Tracheal epithelial cell (primary cell): Measurements from ENCODE around the gene ATP4A. TPM values are rescaled to one million over a fixed set of nuclear protein-coding genes. Genes with fewer than 3 reads are reported as not detected.

Experiments
- total RNA-seq: library from RNA; depleted of rRNA; stranded (reverse); fragments of >200 nt; gene quantifications from 2 replicates; pipeline ENCODE4 v1.2.1, GENCODE V29; 2014

Gene ATP4A
- not detected in 2 replicates for total RNA-seq

DNA sequence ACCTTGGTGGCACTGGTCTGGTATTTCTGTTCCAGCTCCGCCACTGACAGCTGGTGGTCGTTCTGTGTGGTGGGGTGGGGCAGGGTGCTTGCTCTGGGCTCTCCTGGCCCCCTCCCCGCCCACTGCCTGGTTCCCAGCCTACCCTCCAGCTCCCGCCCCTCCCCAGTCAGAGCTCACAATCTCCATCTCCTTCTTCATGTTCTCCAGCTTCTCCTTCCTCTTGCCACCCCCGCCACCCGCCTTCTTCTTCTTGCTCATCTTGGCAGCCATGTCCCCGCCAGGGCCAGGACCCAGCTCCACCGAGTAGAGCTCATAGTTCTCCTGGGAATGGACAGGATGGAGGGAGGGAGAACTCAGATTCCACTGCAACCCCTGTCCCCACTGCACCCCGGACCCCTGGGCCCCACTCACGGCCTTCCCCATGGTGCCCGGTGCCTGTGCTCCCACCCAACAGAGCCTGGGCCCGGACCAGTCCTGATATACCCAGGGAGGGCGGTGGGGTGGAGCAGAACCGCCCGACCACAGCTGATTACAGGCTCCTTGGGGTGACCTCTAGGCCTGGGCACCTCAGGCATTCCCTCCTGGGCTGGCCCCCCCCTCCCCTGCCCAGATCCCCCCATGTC, at the start of gene ATP4A:
TSS of gene ATP4A (minus strand) at position 452 of the 623 bp plus-strand sequence. CDS start at position 423, 29 bp downstream.

DNA sequence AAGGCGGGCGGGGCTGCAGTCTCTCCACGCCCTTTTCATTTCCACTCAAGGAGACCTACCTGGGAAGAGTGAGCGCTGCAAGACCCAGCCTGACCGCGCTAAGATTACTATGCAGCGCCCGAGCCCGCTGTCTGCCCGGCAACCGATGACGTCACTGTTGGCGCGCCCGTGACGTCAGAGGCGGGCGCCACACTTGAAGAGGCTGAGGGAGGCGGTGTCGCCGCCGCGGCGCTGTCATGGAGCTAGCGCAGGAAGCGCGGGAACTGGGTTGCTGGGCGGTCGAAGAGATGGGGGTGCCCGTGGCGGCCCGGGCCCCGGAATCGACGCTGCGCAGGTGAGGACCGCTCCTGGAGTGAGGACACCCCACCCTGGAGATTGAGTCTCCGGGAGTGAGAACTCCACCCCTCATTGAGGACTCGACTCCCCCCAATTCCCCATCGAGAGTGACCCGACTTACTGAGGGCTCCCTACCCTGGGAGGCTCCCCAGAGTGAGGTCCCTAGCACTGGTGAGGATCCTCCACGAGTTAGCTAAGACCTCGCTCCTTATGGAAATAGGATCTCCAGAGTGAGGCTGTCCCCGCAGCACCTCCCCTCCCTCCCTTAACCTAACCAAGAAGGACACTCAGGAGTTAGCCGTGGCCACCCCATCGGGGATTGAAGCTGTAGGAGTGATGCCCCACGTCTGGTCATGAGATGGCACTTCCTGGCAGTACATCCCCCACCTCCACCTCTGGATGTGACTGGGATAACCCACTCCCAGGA, 49.3 kb upstream of the ATP4A start, which contains the start of gene HAUS5:
TSS of gene HAUS5 (plus strand) at position 177 of the 763 bp plus-strand sequence. CDS start at position 237, 60 bp downstream.

DNA sequence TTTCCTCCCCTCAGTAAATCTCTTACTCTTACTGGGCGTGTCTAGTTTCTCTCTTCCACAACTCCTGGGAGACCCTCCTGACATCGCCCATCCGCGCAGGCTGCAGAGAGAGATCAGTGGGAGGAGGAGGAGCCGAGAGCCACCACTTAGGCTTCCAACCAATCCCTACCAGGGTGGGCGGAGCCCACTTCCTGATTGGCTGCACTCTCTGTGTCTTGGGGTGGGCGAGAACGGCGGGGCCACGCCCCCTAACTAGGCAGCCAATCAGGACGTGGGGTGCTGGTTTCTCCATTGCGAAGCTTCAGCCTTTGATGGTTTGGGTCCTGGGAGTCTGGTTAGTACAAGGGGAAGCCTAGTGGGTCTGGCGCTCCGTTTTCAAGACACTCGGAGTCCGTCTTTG, 22.4 kb upstream of the ATP4A start, which contains the start of gene PMIS2:
TSS of gene PMIS2 (plus strand) at position 326 of the 400 bp plus-strand sequence. CDS start 87 bp downstream, outside the sequence.

DNA sequence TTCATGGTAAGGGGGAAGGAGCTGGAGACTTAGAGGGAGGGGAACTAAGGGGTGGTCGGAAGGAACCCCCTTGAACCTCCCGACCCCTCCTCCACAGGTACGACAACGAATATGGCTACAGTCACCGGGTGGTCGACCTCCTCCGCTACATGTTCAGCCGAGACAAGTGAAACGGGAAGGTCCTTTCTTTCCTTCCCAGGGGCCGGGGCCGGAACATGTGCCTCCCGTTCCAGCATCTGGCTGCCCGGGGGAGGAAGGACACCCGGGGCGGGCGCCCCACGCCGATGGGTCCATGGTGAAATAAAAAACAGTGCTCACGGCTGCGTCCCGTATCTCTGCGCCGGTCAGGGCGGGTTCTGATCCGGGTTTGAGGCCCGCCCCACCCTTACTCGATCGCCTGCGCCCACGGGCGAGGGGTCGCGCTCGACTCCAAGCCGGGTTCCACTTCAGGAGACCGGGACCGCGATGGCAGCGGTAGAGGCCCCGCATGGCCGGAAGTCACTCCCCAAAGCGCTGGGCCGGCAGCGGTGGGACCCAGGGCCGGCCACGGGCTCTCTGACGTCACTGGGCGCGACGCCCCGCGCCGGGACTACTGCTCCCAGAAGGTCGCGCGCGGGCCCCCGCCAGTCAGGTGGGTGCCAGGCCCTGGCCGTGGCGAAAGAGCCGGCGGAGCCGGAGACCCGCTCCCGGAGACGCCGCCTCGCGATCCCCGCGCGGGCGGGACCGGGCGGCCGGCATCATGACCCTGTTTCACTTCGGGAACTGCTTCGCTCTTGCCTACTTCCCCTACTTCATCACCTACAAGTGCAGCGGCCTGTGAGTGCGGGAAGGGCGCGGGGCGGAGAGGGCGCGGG, 18.2 kb downstream of the ATP4A start, which contains the start of gene TMEM147:
TSS of gene TMEM147 (plus strand) at position 626 of the 854 bp plus-strand sequence. CDS start at position 740, 114 bp downstream.

DNA sequence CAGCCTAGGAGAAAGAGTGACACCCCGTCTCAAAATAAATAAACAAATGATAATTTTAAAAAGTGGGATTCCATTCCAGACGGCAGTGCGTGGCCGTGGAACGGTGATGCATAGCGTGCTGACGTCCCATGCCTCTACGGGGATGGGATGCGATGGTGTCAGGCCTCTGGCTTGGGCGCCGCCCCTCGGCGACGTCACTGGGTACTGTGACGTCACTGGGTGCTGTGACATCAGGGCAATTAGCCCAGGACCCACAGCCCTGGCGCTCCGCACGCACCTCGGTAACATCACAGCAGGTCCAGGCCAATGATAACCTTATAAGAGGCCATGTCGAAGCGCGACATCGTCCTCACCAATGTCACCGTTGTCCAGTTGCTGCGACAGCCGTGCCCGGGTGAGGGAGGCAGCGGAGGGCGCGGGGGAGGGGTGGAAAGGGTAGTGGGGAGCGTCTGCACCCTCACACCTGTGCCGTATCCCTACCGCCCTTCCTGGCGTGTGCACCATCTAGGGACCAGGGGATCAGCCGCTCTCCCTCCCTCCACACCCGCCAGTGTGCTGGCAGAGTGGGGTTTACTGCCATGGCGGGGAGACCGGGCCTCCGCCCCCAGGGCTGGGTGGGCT, 30.1 kb downstream of the ATP4A start, which contains the start of gene GAPDHS:
TSS of gene GAPDHS (plus strand) at position 256 of the 621 bp plus-strand sequence. CDS start at position 328, 72 bp downstream.

DNA sequence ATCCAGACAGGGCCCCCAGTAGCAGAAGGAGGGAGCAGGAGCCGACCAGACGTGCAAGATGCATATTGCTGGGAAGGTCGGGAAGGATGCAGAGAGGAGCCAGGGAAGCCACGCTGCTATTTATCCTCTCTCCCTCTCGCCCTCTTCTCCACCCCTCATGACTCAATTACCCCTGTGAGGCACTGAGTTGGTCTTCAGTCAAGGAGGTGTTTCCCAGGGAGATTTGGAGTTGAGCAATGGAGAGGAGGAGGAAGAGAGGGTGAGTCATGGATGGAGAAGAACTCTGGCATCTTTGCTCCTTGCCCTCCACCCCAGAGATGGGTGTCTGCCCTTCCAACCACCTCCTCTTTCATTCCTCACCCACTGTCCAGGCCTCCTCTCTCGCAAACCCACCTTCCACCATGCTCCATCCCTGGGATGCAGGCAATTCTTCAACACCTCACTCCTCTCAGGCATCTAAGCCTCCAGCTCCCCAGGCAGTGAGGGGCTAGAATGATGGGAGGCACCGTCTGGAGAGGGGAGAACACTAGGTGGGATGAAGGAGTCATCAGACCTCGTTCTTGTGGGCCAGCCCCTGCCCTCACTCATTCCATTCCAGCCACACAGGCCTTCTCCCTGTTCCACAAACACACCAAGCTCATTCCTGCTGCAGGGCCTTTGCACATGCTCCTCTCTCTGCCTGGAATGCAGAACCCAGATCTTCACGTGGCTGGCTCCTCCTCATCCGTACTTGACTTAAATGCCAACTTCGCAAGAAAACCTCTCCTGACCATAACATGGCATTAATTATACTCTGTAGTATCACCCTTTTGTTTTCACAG, 35.0 kb downstream of the ATP4A start, which contains the start of gene SBSN:
TSS of gene SBSN (minus strand) at position 94 of the 821 bp plus-strand sequence. CDS start at position 64, 30 bp downstream.

DNA sequence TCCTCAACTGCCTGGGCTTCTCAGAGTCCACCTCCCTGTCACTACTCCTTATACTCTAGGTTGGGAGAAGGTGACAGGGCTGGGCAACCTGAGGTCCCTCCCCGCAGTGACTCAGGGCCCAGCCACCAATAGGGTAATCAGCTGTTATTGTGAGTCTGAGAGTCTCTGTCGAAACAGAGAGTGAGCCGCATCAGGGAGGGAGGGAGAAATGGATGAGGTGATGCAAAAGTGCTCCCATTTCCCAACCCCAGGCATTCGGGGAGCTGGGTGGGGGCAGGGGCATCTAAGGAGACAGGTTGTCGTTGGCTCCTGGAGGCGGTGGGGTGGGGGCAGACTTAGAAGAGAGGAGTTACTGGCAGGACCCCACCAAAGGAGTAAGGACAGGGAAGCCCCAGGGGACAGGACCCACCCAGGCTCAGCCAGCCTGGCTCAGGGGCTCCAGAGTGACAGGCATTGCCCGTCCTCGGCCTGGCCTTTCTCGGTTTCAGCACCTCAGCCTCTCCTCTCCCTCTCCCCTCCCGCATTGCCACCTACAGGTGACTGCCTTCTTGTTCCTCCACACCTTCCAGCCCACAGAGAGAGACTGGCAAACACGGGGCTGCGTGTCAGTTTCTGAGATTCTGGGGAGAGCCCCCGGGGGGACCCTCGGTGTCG, 49.7 kb downstream of the ATP4A start, which contains the start of gene DMKN:
TSS of gene DMKN (minus strand) at position 22 of the 654 bp plus-strand sequence. CDS start 174 bp downstream, outside the sequence.

Other genes starting within 250 kb of the ATP4A start
- not detected in 2 replicates for gene CD22, start 234.5 kb downstream of the ATP4A start, total RNA-seq
- gene FFAR1, start 215.8 kb downstream of the ATP4A start, total RNA-seq = under 0.01 TPM in 1 of 2 replicates, not detected in the other
- not detected in 2 replicates for gene FFAR3, start 205.2 kb downstream of the ATP4A start, total RNA-seq
- gene GPR42, start 192.6 kb downstream of the ATP4A start, total RNA-seq = not detected in 2 replicates
- gene FFAR2, start 115.4 kb downstream of the ATP4A start, total RNA-seq = 0.24 TPM in 1 of 2 replicates, not detected in the other
- gene KRTDAP, start 73.2 kb downstream of the ATP4A start, total RNA-seq = 3.1 TPM in 1 of 2 replicates, not detected in the other
- 75.0 and 131 TPM in 2 replicates for gene DMKN, start 50.0 kb downstream of the ATP4A start, total RNA-seq
- 2.3 and 16.6 TPM in 2 replicates for gene SBSN, start 35.3 kb downstream of the ATP4A start, total RNA-seq
- gene GAPDHS, start 30.2 kb downstream of the ATP4A start, total RNA-seq = not detected in 2 replicates
- gene TMEM147, start 18.0 kb downstream of the ATP4A start, total RNA-seq = 132 and 141 TPM in 2 replicates
- not detected in 2 replicates for gene PMIS2, start 22.5 kb upstream of the ATP4A start, total RNA-seq
- 3.8 and 7.5 TPM in 2 replicates for gene HAUS5, start 49.1 kb upstream of the ATP4A start, total RNA-seq
- 40.9 and 48.0 TPM in 2 replicates for gene RBM42, start 65.4 kb upstream of the ATP4A start, total RNA-seq
- gene ETV2, start 78.1 kb upstream of the ATP4A start, total RNA-seq = not detected in 2 replicates
- gene COX6B1, start 84.7 kb upstream of the ATP4A start, total RNA-seq = 309 and 377 TPM in 2 replicates
- not detected in 2 replicates for gene UPK1A, start 102.9 kb upstream of the ATP4A start, total RNA-seq
- gene ZBTB32, start 140.9 kb upstream of the ATP4A start, total RNA-seq = not detected in 2 replicates
- 6.7 and 7.9 TPM in 2 replicates for gene KMT2B, start 154.3 kb upstream of the ATP4A start, total RNA-seq
- not detected in 2 replicates for gene IGFLR1, start 178.8 kb upstream of the ATP4A start, total RNA-seq
- gene U2AF1L4, start 181.8 kb upstream of the ATP4A start, total RNA-seq = 3.2 and 5.3 TPM in 2 replicates
- gene PSENEN, start 182.0 kb upstream of the ATP4A start, total RNA-seq = 15.9 and 18.1 TPM in 2 replicates
- 6.4 and 8.0 TPM in 2 replicates for gene LIN37, start 184.9 kb upstream of the ATP4A start, total RNA-seq
- gene HSPB6, start 193.4 kb upstream of the ATP4A start, total RNA-seq = 0.43 TPM in 1 of 2 replicates, not detected in the other
- 2.9 and 4.0 TPM in 2 replicates for gene PROSER3, start 194.5 kb upstream of the ATP4A start, total RNA-seq
- gene ARHGAP33, start 211.9 kb upstream of the ATP4A start, total RNA-seq = under 0.01 TPM in 1 of 2 replicates, not detected in the other
- gene PRODH2, start 249.2 kb upstream of the ATP4A start, total RNA-seq = not detected in 2 replicates